GM23338 (cell line): Measurements from ENCODE around the gene FAM118B. TPM values are rescaled to one million over a fixed set of nuclear protein-coding genes. Genes with fewer than 3 reads are reported as not detected.

ENCODE experiments used
- ATAC-seq: fragments of 200-7000 bp; cut with Tn5 transposase; 3 replicates; pipeline ENCODE4 v1.9.1; 2020
- DNase-seq: peaks from one replicate; pipeline ENCODE4 v3.0.0-alpha.2; 2015; ENCODE audit warnings: low spot score
- H2AFZ ChIP-seq: fragments of 200-600 bp; sonication (generic); 2 replicates; pipeline ENCODE4 v1.8.0; 2016; ENCODE audit warnings: antibody characterized with exemption, mild to moderate bottlenecking, moderate library complexity
- H3F3A ChIP-seq: fragments of 200-600 bp; sonication (generic); replicated peaks from 2 replicates; pipeline ENCODE4 v1.8.0; 2017; ENCODE audit warnings: antibody characterized with exemption, mixed run types, low read depth
- H3K27ac ChIP-seq: fragments of 200-600 bp; sonication (generic); 2 replicates; pipeline ENCODE4 v1.6.1; 2016; ENCODE audit warnings: low read depth
- H3K27me3 ChIP-seq: fragments of 200-600 bp; sonication (generic); 2 replicates; pipeline ENCODE4 v1.8.0; 2016; ENCODE audit warnings: mild to moderate bottlenecking, mixed run types, moderate library complexity; ENCODE audit not compliant: insufficient read depth
- H3K36me3 ChIP-seq: fragments of 200-600 bp; sonication (generic); 2 replicates; pipeline ENCODE4 v1.8.0; 2016; ENCODE audit warnings: mild to moderate bottlenecking; ENCODE audit not compliant: insufficient read depth
- H3K4me1 ChIP-seq: fragments of 200-600 bp; sonication (generic); 2 replicates; pipeline ENCODE4 v1.8.0; 2016; ENCODE audit warnings: mild to moderate bottlenecking, moderate library complexity; ENCODE audit not compliant: insufficient read depth
- H3K4me2 ChIP-seq: fragments of 200-600 bp; sonication (generic); 2 replicates; pipeline ENCODE4 v1.7.1; 2017; ENCODE audit warnings: mixed run types
- H3K4me3 ChIP-seq: fragments of 200-600 bp; sonication (generic); 2 replicates; pipeline ENCODE4 v1.6.1; 2016; ENCODE audit warnings: mixed run types
- H3K79me2 ChIP-seq: fragments of 200-600 bp; sonication (generic); replicated peaks from 2 replicates; pipeline ENCODE4 v1.8.0; 2017; ENCODE audit warnings: mild to moderate bottlenecking; ENCODE audit not compliant: insufficient read depth
- H3K9me2 ChIP-seq: fragments of 200-600 bp; sonication (generic); 2 replicates; pipeline ENCODE4 v1.8.0; 2017; ENCODE audit not compliant: insufficient read depth
- H4K20me1 ChIP-seq: fragments of 200-600 bp; sonication (generic); replicated peaks from 2 replicates; pipeline ENCODE4 v1.8.0; 2017; ENCODE audit warnings: mild to moderate bottlenecking; ENCODE audit not compliant: insufficient read depth
- H3K27ac Mint-ChIP-seq: 2 replicates; pipeline ENCODE4 v1.8.0; 2020; ENCODE audit warnings: inconsistent platforms, mild to moderate bottlenecking, moderate library complexity, mixed read lengths
- H3K27me3 Mint-ChIP-seq: 3 replicates; pipeline ENCODE4 v1.8.0; 2022; ENCODE audit warnings: low read depth, mild to moderate bottlenecking, moderate library complexity, mixed read lengths, inconsistent platforms; ENCODE audit not compliant: insufficient read depth, poor library complexity
- H3K36me3 Mint-ChIP-seq: 3 replicates; pipeline ENCODE4 v1.8.0; 2021; ENCODE audit warnings: low read depth, mild to moderate bottlenecking, inconsistent platforms, moderate library complexity, mixed read lengths
- H3K4me1 Mint-ChIP-seq: 3 replicates; pipeline ENCODE4 v1.8.0; 2020; ENCODE audit warnings: mild to moderate bottlenecking, inconsistent platforms, mixed read lengths
- H3K4me3 Mint-ChIP-seq: 3 replicates; pipeline ENCODE4 v1.8.0; 2021; ENCODE audit warnings: moderate library complexity, mild to moderate bottlenecking, inconsistent platforms, mixed read lengths
- H3K9me3 Mint-ChIP-seq: 3 replicates; pipeline ENCODE4 v1.8.0; 2020; ENCODE audit warnings: moderate library complexity, mild to moderate bottlenecking, inconsistent platforms, mixed read lengths
- CREB1 ChIP-seq: fragments of 250-450 bp; sonication (Bioruptor Pico); IDR thresholded peaks from 2 replicates; pipeline ENCODE4 v1.5.0; 2020; ENCODE audit warnings: low read depth, mild to moderate bottlenecking, moderate library complexity
- ETS1 ChIP-seq: IDR thresholded peaks from 2 replicates; pipeline ENCODE4 v1.6.1; 2016; ENCODE audit warnings: antibody characterized with exemption
- EZH2phosphoT487 ChIP-seq: fragments of 200-600 bp; sonication (generic); IDR thresholded peaks from one replicate; pipeline ENCODE4 v1.8.1; 2018; ENCODE audit warnings: antibody characterized with exemption; ENCODE audit not compliant: unreplicated experiment
- JUNB ChIP-seq: IDR thresholded peaks from one replicate; pipeline ENCODE4 v1.6.1; 2016; ENCODE audit warnings: antibody characterized with exemption; ENCODE audit not compliant: unreplicated experiment
- POLR2AphosphoS5 ChIP-seq: IDR thresholded peaks from 2 replicates; pipeline ENCODE4 v1.6.1; 2016; ENCODE audit warnings: antibody characterized with exemption, low read depth
- STAT1 ChIP-seq: IDR thresholded peaks from one replicate; pipeline ENCODE4 v1.6.1; 2016; ENCODE audit warnings: antibody characterized with exemption; ENCODE audit not compliant: unreplicated experiment
- ZNF331 ChIP-seq: fragments of 250-450 bp; sonication (Bioruptor Pico); IDR thresholded peaks from 2 replicates; pipeline ENCODE4 v1.5.0; 2020; ENCODE audit warnings: low read depth, mild to moderate bottlenecking, moderate library complexity
- ZNF462 ChIP-seq: fragments of 250-450 bp; sonication (Bioruptor Pico); IDR thresholded peaks from 2 replicates; pipeline ENCODE4 v1.5.0; 2020; ENCODE audit warnings: mild to moderate bottlenecking, moderate library complexity
- polyA plus RNA-seq: library from polyadenylated mRNA; unstranded; fragments of >200 nt; fragmentation: Nextera tagmentation; extraction: Ambion mirVana; gene quantifications from 2 replicates; pipeline ENCODE4 v1.2.1, GENCODE V29; 2016
- total RNA-seq: library from RNA; depleted of rRNA; stranded (reverse); fragments of >200 nt; shearing (Covaris generic); gene quantifications from 2 replicates; pipeline ENCODE4 v1.2.3, GENCODE V29; 2014

The FAM118B gene
- total and polyA plus RNA-seq, 2 experiments from 2014 or later: 33.7 to 43.4 TPM

DNA sequence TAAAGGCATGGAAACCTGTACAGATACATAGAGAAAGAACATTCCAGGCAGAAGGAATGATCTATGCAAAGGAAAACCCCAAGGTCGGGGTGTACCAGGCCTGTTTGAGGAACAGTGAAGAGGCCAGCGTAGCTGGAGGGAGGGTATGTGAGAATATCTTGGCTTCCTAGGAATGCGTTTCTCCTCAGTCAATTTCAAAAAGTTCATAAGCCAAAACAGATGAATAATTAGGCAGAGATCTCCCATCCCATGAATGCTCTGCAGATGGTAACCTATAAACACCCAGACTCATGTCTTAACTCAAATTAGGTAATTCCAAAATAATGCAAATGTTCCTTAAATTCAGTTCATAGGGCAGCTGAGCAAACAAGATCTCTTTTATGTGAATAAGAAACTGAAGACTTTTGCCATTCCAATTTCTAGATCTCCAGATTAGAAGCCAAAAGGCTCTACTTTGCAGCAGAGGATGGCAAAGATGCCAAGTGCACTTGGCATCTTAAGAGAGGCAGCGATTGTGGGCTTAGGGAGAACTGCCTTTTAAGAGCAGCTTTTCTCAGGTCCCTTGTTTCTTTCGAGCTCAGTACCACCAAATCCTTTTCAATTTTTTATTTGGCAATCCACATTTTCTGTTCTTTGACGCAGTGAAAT is 13.2 kb downstream of the FAM118B start:
- Mint-ChIP-seq H3K4me3 (no peak overlapping the region), H3K27ac (no peak overlapping the region), H3K9me3 (peaks cover 22% of the 10 kb centered on the region), H3K4me1 (no peaks in the 10 kb centered on the region), H3K36me3 (peaks cover 28% of the 10 kb centered on the region), H3K27me3 (peaks cover 8% of the 10 kb centered on the region)
- H3K36me3 ChIP-seq: 0 out of 2 replicates have a peak, but pooled peaks cover 3% of the 10 kb centered on the region
- no peak overlapping the region for H2AFZ ChIP-seq
- H3F3A ChIP-seq: no peaks in the 10 kb centered on the region
- no peaks in the 10 kb centered on the region for H3K9me2 ChIP-seq
- H3K4me2 ChIP-seq: no peak overlapping the region
- peaks cover 16% of the 10 kb centered on the region; the same call in 1 of the 2 replicates for H4K20me1 ChIP-seq
- ATAC-seq (no peak), DNase-seq (no peak)
- no peak overlapping the region for H3K4me3 ChIP-seq
- H3K4me1 ChIP-seq: no peaks in the 10 kb centered on the region
- TF ChIP-seq POLR2AphosphoS5 (no peak), JUNB (no peak), ZNF331 (CRISPR knock-in tag) (no peak), CREB1 (no peak), EZH2phosphoT487 (no peak), STAT1 (no peak), ZNF462 (no peak), ETS1 (no peak)
- H3K27me3 ChIP-seq: no peaks in the 10 kb centered on the region
- peaks cover 92% of the 10 kb centered on the region for H3K79me2 ChIP-seq
- H3K27ac ChIP-seq: no peak overlapping the region
